GM21723 (cell line): ENCODE measurements around the gene SLAMF7.

ENCODE experiments used
- ATAC-seq: cut with Tn5 transposase; IDR thresholded peaks from one replicate; pipeline ENCODE4 v1.9.1; 2021; ENCODE audit warnings: mild to moderate bottlenecking, moderate library complexity; ENCODE audit not compliant: unreplicated experiment

SLAMF7 gene

DNA sequence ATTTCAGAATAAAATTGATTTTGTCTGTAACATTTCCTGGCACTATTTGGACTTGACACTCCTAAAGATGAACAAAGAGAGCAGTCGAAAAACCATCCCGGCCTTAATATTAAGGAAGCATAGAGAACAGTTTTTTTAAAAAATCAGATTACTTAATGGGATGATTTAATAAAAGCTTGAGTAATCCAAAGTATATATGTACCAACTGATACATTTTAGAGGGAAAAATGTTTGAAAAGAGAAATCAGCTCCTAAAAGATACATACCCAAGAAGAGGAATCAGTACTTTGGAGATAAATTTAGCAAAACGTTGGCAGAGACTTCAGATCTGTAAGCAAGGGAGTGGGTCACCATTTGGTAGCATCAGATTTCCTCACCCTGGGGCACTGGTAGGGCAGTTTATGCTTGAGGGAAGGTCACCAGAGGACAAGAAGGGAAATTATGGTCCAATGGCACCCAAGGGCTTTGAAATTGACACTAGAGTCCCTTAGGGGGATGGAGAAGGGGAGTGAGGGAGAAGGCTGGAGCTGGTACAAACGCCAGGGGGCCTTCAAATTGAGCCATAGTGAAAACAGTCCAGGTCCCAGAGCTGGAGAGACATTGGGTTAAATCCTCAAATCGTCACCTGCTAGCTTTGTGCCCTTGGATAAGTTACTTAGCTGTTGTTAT lies 5.9 kb downstream of the SLAMF7 start:
- no peak for ATAC-seq

DNA sequence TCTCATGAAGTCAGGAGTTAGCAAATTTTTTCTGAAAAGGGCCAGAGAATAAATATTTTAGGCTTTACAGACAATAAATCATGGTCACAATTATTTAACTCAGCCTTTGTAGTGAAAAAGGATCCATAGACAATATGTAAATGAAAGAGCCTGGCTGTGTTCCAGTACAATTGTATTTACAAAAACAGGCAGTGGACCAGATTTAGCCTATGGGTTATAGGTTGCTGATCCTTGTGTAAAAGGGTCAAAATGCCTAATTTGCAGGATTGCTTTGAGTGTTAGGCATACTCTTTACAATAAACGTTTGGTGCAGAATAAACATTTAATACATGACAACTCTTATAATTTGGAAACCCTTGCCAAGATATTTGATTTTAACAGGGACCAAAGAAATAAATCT lies 6.5 kb downstream of the SLAMF7 start:
- no peak for ATAC-seq

DNA sequence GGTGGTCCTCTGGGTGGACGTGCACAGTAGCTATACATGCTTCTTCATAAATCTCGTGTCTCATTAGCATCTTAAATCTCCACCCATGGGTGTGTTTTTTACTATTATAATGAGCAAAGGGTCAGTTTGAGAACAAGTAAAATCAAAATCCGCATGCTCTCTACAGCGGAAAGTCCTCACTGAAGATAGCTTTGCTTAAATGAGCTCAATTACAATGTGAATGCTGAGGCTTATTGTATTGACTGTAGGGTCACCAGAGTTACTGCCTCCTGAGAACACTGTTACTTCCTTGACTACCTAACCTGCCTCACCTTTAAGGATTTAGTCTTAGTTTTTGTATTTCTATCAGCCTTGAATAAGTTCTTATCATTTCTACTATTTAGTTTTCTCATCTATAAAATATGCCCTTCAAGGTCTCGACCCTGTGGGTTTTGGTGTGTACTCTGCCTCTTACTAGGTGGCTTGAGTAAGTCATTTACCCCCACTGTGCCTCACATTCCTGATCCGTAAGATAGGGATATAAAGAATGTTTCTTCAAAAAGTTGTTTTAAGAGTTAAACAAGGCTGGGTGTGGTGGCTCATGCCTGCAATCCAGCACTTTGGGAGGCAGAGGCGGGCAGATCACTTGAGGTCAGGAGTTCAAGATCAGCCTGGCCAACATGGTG lies 7.9 kb downstream of the SLAMF7 start:
- ATAC-seq = no peak

DNA sequence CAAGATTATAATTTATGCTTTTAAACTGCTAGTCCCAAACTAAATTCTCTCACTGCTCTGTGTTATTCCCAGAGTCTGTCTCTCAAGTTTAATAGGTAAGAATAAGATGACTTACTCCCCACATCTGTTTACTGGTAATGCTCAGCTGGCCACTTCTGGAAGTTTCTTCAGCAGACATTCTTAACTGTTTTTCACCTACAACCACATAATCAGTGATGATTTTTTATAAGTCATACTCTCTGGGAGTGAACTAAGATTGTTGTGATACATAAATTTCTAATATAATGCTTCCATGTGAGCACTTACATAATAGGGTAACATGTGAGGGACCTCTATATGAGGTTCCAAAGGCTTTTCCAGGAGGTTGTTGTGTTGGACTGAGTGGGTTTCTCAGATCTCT lies 8.7 kb downstream of the SLAMF7 start:
- ATAC-seq = no peak

DNA sequence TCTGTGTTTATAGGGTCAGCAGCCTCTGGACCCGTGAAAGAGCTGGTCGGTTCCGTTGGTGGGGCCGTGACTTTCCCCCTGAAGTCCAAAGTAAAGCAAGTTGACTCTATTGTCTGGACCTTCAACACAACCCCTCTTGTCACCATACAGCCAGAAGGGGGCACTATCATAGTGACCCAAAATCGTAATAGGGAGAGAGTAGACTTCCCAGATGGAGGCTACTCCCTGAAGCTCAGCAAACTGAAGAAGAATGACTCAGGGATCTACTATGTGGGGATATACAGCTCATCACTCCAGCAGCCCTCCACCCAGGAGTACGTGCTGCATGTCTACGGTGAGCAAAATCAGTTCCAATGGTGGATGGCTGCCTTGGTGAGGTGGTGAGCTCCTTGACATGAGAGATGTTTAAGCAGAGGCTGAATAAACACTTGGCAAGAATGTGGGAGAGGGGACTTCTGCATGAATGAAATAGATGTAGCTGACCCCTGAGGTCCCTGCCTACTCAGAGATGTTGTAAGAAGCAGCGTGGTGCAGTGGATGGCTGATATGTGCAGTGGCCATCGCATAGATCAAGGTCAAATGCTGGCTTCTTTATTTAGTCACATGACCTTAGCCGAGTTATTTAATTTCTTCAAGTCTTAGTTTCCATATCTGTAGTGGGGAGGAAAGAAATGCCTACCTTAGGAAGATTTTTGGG lies 9.3 kb downstream of the SLAMF7 start:
- ATAC-seq = no peak

DNA sequence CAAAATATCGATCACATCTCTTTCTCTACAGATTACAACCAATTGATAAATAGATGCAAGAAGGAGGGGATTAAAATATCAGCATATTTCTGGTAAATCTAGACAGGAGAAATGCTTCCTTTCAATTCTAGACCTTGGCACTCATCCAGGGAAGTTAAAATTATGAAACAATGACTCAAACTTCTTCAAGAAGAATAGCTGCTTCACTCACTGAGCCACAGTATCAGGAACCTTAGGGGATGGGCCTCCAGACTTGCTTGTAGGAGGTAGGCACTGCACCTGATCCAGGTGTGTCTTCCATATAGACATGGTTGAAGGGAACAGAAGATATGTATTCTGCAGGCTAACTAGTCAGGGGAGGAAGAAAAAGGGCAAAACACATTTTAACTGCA lies 9.8 kb downstream of the SLAMF7 start:
- no peak for ATAC-seq

DNA sequence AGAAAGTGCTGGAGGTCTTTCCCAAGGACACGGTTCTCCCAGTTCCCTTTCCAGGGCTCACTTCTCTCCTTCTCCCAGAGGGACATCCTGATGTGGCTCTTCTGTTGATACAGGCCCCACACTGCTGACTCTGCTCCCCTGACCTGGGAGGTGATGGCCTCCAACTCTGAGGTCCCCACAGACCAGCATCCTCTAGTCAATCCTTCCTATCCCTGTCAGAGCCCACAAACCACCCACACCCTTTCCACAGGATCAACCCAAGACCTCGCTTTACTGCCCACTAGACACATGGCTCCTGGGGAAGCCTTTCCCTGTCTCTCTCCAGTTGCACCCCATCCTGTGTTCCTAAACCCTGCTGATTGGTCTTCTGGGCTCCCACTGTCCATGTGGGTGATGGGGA lies 11.6 kb downstream of the SLAMF7 start:
- ATAC-seq = no peak

DNA sequence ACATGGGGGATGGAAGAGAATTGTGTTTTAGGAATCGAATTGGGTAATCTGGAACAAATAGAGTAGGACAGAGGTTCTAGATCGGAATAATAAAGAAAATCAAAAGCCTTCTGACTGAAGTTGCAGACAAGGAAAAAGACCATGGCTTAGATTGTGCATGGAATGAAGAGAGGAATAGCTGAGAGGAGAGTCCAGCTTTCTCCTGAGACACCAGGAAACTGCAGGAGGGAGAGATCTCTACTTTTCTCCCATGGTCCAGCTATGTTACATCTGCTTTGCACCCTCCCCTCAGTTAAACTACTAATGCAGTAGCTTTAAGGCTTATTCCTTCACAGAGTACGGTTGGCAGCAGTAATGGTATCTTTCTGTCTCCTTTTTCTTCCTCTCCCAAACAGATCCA lies 13.4 kb downstream of the SLAMF7 start:
- no peak for ATAC-seq

DNA sequence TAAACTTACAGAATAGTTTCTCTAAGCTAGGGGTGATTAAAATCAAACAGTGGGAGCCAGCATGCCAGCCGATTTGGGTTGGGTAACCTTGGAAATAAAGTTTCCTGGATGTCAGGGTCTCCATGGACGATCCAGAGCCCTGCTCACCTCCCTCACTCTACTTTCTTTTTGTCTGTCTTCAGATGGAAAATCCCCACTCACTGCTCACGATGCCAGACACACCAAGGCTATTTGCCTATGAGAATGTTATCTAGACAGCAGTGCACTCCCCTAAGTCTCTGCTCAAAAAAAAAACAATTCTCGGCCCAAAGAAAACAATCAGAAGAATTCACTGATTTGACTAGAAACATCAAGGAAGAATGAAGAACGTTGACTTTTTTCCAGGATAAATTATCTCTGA lies 13.9 kb downstream of the SLAMF7 start:
- no peak for ATAC-seq

DNA sequence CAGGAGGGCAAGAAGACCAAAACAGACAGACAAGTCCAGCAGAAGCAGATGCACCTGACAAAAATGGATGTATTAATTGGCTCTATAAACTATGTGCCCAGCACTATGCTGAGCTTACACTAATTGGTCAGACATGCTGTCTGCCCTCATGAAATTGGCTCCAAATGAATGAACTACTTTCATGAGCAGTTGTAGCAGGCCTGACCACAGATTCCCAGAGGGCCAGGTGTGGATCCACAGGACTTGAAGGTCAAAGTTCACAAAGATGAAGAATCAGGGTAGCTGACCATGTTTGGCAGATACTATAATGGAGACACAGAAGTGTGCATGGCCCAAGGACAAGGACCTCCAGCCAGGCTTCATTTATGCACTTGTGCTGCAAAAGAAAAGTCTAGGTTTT lies 14.5 kb downstream of the SLAMF7 start:
- ATAC-seq = no peak

DNA sequence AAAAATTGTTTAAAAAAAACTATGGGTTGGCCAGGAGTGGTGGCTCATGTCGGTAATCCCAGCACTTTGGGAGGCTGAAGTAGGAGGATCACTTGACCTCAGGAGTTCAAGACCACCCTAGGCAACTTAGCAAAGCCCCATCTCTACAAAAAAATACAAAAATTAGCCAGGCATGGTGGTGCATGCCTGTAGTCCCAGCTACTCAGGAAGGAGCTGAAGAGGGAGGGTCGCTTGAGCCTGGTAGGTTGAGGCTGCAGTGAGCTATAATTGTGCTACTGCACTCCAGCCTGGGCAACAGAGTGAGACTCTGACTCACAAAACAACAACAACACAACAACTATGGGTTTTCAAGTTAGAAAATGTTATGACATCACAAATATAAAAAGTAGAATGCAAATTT lies 16.4 kb downstream of the SLAMF7 start:
- no peak for ATAC-seq

DNA sequence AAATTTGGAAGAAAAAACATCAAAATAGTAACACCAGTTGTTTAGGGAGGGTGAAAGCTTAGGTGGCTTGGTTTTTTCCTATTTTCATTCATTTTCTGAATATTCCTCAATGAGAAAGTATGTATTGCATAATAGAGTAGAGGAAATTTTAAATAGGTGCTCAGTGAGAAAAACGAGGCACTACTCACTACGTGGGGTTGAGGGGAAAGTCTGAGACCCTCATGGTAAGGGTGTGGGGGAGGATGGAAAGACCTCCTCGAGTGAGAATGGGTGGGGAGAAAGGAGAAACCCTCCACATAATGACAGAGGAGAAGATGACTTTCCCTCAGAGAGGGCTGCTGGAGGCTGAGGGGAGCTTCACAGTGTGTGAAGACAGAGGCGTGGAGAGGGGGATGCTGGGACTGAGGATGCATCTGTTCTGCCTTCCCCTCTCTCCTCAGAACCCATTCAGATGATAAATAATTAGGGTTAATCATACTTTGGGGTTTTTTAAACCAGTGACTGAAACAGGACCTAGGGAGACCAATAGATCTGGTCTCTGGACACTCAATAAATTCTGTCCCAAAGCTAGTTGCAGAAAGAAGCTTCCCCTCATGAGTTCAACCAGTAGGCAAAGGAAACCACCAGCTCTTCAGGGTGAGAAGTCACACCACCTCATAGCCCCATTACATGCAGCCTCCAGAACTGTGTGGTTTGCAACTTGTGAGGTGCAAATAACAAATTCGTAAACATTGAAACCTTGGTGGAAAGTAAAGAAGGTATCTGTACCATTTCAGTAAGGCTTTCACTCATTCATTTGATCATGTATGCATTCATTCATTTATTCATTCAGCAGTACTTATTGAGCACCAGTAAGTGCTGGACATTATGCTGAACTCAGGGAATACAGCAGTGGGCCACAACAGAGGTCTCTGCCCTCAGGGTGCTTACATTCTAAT lies 17.1 kb downstream of the SLAMF7 start:
- no peak for ATAC-seq

DNA sequence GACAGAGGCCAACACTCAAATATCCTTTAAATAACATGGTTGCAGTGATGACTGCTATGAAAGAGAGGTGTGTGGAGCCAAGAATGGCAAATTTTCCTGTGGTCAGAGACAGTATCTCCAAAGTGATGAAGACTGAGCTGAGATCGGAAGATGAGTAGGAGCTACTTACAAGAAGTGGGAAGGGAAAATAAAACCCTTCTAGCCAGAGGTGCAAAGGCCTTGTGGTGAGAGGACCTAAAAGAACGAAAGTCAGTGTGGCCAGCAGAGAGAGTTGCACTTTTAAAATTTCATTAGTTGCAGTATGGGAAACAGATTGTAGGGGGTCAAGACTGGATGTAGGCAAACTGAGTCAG lies 17.8 kb downstream of the SLAMF7 start:
- no peak for ATAC-seq

DNA sequence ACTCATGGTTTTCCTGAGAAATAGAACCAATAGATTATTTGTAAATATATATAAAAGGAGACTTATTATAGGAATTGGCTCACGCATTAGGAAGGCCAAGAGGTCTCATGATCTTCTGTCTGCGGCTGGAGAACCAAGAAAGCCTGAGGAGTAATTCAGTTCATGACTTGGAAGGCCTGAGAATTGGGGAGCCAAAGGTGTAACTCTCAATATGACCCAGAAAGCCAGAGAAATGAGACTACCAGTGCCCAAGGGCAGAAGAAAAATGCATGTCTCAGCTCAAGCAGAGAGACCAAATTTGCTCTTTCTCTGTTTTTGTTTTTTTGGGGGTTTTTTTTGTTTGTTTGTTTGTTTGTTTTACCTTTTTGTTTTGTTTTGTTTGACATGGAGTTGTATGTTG lies 19.5 kb downstream of the SLAMF7 start:
- ATAC-seq = no peak

DNA sequence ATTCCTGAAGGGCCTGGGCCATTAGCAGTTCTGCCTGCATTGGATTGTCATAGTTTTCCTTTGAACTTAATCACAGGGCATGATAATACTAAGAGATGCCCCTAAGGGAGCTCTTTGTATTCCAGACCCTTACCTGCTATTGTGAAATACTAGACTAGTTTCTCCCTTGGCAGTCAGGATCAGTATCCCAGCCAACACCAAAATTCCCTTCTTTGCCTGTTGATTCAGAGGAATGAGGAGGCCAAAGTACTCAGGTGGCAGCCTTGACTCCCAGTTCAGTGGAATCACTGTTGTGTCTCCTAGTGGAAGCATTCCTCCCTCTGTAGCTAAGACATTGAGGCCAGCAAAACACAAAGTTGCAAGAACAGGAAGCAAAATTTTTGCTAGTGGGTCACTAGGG lies 20.7 kb downstream of the SLAMF7 start:
- ATAC-seq = no peak

DNA sequence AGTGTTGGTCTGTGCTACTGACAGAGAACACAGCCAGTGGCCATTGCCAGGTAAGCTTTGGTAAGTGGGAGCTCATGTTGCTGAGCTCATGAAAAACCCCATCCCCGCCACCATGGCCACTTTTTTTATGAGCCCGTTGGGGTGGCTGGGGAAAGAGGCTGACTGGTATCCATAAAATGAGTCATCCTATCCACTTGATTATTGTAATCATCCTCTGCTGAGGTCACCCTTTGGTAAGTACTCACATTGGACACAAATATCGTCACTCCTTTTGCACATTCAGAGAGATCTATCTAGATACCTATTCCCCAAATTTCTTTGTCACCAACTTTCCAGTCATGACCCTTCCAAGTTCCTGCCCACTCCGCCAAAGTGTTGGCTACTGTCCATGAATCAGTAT lies 22.0 kb downstream of the SLAMF7 start:
- no peak for ATAC-seq

DNA sequence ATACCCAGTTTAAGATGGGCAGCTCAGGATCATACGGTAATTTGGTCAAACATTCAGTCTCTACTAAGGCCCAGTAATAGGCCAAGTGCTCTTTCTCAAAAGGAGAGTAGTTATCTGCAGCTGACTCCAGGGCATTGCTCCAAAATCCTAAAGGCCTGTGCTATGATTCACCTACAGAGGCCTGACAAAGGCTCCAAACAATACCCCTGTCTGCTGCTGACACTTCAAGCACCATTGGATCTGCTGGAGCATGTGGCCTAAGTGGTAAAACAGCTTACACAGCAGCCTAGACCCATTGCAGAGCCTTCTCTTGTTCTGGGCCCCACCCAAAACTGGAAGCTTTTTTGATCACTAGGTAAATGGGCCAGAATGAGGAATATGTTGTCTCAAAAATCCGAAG lies 22.8 kb downstream of the SLAMF7 start:
- no peak for ATAC-seq

DNA sequence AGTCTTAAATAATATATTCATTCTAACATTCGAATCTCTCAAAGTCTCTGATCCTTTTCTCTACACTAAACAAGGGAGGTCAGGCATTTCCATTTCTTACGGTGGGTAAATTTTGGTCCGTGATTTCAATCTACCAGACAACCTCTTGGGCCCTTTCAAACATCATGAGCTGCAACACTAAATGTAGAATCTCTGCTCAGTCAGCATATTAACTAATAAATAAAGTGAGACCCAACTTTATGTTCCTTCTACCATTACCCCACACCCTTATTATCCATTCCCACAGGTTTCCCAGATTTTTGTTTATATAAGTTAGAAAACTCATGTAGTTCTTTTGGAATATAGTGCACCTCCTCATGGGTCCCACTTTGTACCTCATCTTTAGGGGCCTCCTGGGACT lies 24.9 kb downstream of the SLAMF7 start:
- no peak for ATAC-seq

DNA sequence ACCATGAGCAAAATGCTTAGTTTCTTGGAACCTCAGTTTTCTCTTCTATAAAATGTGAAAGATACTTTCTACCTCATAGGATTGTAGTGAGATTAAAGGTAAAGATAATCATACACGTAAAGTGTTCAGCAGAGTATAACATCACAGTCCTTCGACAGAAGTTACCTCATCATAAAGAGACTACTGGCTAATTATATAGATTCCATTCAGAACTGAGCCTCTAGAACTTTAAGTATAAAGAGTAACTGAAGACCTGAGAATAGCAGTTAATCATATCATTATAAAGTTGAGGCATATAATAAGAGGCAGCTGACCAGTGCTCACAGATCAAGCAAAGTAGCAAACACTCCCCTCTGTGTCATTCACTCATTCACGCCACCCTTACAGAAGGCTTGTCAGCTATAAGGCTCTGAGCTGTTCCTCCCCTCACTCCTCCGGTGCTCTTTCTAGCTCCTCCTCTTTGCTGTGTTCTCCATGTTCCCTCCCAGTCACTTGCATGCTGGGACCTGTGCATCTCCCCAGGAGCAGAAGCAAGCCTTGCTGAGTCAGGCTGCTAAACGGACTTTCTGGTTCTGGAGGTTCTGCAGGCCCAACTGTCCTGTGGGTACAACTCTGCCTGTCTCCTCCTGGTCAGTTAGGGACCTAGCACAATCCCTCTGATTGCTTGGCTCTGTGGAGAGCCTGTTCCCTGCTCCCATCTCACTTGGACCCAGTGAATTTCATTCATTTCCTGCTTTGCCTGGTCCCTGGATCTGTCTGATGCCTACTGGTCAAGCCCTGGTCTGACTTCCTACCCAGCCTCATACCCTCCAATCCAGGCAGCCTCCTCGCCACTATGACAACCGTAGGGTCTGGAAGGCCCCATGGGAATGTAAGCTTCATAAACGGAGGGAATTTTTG lies 28.6 kb downstream of the SLAMF7 start:
- peak; percentile 64 for ATAC-seq

DNA sequence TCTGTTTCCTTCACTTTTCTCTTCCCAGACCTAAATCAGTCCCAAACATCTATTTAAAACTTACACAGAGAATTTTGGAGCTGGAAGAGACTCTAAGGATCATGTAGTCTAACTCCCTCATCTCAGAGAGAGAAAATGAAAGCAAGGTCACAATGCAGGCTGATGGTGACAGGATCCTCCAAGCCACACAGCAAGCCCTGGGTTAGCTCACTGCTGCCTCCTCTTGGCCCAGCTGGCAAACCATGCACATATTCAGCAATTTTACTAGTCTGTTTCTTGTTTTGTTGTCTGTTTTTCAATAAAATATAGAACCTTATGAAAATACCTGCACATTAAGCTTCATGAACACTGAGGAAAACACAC lies 29.2 kb downstream of the SLAMF7 start:
- peak; percentile 82 for ATAC-seq
